HG03460 (cell line): ENCODE data around the gene CDK15.

Experiments used
- ATAC-seq: cut with Tn5 transposase; IDR thresholded peaks from one replicate; pipeline ENCODE4 v1.9.1; 2021; ENCODE audit not compliant: unreplicated experiment

The CDK15 gene

GRCh38 chr2:201862843-201863242 is 56.5 kb downstream of the CDK15 start:
- no peak for ATAC-seq

DNA sequence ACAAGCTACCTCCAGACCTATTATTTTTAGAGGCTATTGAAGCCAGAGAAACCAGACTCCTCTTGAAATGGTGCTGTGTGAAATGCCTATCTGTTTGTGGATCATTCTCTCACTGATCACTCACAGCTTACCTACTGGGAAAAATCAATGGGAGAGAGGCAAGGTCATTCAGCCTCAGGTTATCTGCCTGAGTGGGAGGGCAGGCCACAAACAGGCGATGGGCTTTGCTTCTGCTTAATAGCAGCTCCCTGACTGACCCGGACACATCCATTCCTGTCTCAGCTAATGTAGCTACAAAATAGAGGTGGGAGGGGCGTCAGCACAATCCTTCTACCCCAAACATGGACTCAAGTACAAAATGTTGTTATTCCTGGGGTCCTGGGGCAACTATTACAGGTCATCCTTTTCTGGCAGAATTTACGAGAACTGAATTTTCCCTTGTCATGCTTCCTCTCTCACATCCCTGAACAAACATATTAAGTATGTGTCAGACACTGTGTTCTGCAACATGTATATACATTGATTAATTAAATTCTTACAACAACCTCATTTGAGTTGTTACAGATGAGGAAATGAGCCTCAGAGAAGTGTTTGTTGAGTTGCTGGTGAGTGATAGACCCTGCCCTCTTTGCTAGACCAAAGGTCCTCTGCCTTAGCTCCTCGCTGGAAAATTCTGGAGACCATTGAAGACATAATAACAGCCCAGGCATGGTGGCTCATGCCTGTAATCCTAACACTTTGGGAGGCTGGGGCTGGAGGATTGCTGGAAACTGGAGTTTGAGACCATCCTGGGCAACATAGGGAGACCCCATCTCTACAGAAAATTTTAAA is 60.5 kb downstream of the CDK15 start:
- no peak for ATAC-seq

DNA sequence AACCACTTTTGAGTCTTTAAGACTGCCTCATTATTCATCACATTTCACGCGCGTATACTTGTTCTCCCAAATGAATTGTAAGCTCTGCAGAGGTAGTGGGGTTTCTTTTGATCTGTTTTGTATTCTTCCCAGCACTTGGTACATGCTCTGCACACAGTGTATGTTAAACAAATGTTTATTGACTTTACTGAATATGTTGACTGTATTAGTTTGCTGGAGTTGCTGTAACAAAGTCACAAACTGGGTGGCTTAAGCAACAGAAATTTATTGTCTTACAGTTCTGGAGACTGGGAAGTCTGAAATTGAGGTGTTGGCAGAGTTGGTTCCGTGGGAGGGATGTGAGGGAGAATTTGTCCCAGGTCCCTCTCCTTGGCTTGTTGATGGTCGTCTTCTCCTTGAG is 65.1 kb downstream of the CDK15 start:
- no peak for ATAC-seq

DNA sequence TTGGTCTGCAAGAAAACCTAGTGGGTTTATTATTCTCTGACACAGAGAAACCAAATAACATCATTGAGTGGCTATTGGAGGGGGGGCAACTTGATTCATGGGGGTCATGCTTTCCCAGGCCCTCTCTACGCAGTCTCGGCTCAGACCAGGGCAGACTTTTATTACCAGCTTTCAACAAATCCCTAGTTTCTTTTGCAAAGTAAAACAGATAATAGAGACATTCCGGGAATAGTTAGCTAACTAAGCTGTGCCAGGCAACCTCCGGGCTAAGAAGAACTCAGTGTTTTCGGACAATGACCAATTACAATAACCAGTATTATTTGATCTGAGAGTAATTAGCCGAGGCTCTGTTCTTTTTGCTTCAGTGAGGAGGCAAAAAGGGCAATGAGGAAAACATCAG is 66.3 kb downstream of the CDK15 start:
- ATAC-seq, result no peak

DNA sequence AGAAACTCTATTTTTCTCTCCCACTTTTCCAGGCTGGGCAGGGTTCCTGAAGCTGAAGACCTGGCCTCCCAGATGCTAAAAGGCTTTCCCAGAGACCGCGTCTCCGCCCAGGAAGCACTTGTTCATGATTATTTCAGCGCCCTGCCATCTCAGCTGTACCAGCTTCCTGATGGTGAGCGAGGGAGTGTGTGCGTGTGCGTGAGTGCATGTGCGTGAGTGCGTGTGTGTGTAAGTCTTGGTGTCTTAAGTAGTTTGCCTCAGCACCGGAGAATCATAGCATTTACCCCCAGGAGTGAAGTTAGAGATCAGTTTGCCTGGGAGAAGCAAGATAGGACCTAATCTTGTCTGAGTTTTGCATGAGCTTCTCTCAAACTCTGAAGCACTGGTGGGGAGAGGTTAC is 73.7 kb downstream of the CDK15 start:
- no peak for ATAC-seq

GRCh38 chr2:201880579-201880978 is 74.2 kb downstream of the CDK15 start:
- ATAC-seq, result peak; percentile 22

DNA sequence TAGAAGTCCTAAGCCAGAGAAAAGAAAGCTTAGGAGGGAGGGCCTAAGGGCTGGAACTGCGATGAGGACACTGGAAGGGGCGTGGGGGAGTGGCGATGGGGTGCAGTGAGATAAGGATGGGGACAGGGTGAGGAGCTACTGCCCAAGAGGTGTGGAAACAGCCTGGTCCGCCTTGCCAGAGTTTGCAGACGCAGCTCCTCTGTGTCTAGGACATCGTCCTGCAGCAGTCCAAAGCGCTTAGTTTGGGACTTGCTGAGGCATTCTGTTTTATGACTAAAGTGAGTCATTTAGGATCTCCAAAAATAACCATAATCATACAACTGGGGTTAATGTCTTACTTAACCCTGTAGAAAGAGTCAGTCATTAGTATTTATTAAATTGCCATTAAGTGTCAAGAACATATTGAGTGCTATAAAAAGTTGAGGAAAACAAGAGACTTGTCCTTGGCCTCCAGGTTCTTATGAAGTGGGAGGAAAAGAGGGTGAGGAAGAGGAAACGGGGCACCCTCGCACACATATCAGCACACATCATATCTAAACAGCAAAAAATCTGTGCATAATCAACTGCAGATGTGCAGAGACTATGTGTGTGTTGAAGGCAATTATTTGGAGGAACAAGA is 74.8 kb downstream of the CDK15 start:
- ATAC-seq, result peak; percentile 62

GRCh38 chr2:201881741-201882140 is 75.4 kb downstream of the CDK15 start:
- no peak for ATAC-seq

DNA sequence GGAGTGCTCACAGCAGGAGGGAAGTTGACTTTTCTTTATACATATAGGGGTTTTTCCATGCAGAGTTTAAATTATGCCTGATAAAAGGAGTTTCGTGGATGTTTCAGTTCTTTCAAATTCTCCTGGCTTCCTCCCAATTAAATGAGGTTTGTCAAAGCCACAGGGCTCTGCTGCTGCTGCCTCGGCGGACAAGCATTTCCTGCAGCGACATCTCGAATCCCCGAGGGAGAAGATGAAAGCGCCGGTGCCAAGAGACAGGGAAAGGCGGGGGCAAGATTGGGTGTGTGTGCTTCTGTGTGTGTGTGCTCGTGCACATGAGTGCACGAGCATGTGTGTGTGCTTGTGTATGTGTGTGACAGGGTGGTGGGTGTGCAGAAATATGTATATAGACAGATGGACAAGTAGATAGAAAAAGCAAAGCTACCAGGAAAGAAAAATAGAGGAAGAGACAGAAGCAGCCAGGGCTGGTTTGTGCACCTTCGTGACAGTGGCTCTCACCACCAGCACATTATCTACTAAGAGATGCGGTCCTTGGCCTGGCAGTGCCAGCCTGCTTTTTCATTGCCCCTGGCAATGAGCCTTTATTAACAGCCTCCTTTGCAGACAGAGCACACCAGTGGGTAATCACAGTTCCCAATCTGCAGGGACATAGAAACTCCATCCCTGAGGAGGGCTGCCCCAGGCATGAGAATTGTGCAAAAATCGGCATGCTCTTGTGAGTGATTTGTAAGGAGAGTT is 76.2 kb downstream of the CDK15 start:
- peak; percentile 50 for ATAC-seq

GRCh38 chr2:201883606-201884369 is 77.5 kb downstream of the CDK15 start:
- no peak for ATAC-seq

- ATAC-seq, result no peak
Measured at GRCh38 chr2:201886504-201886903, 80.2 kb downstream of the CDK15 start.

- no peak for ATAC-seq
Measured at GRCh38 chr2:201887773-201888425, 81.6 kb downstream of the CDK15 start.

DNA sequence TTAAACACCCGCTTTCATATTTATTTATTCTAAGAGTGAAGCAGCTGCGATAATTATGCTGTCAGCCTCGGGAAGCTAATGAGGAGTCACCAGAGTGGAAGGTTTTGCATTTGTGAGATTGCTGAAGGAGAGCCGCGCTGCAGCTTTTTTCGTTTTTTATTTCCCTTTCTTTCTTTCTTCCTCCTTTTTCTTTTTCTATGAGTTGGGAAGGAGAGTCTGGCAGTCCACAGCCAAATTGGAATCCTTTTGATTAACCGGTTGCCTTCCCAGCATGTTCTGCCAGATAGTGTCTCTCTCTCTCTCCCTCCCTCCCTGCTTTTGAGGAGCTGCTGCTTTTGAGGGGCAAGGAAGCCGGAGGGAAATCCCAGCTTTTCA is 82.1 kb downstream of the CDK15 start:
- ATAC-seq, result no peak

- ATAC-seq, result no peak
Measured at GRCh38 chr2:201890453-201890852, 84.1 kb downstream of the CDK15 start.

GRCh38 chr2:201891676-201892075 is 85.3 kb downstream of the CDK15 start:
- ATAC-seq, result no peak

GRCh38 chr2:201892516-201892915 is 86.2 kb downstream of the CDK15 start:
- ATAC-seq, result no peak

- peak; percentile 54 for ATAC-seq
Measured at GRCh38 chr2:201900362-201900761, 94.0 kb downstream of the CDK15 start.

DNA sequence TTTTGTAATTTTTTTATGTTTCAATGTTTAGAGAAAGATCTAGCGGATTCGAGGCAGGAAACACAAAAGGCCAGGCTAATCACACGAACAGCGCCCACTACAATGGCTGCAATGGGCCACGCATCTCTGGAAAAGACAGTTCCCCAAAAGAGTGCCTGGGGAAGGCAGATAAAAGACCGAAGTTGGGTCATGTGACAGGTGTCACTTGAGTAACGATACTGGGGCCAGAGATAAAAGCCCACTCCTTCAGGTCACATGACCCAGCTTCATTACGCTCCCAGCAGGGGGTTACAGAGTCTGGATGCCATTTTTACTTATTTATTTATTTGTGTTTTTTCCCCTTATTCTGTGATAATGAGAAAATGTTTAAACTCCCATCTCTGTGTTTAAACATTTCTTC is 95.4 kb downstream of the CDK15 start:
- ATAC-seq, result no peak

- peak; percentile 95 for ATAC-seq
Measured at GRCh38 chr2:201904538-201905420, 98.4 kb downstream of the CDK15 start.
